ENCODE results near the gene IL5.
"Not testable (repeated sequence)": the region's sequence is repeated elsewhere in the genome, so short reads cannot be mapped to it uniquely, and the experiment has no call there.

The IL5 gene

DNA sequence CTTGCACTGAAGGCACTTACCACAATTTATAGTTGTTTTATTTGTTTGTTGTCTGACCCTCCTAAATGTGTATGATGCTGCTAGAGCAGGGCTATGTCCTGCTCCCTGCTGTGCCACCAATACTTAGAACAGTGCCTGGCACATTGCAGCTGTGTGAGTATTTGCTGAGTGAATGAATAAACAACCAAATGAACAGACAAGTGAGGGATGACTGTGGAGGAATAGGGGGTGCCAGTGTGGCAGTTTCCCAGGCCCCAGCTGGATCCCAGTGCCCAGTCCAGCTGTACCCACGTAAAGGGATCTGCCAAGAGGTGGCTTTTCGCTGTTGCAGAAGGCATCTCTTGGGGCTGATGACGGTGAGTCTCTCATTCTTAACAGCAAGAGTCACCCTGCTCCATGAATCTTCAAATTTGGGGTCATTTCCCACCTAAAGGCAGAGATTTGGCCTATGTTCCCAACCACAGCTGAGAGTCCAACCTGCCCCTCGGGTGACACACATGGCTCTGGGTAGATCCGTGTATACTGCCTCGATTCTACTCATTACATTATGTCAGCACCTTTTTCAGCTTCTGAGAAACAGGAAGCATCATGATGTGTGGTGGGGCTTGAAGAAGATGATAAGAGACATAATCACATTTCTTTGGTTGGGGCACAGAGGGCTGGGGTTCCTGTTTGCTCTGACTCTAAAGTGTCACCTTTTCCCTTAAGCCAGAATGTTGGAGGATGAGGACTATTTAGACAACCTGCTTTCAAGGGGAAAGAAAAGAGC lies 14.3 kb downstream of the IL5 start:
- no peak for DNase-seq

DNA sequence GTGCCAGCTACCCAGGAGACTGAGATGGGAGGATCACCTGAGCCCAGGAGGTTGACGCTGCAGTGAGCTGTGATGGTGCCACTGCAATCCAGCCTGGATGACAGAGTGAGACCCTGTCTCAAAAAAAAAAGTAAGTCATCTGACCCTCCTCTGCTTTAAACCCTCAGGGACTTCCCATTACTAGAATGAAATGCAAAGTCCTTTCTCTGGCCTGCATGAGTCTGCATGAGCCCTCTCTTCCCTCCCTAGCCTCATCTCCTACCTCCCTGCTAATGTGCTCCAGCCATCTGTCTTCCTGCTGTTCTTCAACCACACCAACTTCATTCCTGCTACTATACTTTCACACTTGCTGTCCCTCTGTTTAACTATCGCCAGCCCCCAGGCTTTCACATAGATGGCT lies 15.3 kb downstream of the IL5 start:
- DNase-seq = no peak

DNA sequence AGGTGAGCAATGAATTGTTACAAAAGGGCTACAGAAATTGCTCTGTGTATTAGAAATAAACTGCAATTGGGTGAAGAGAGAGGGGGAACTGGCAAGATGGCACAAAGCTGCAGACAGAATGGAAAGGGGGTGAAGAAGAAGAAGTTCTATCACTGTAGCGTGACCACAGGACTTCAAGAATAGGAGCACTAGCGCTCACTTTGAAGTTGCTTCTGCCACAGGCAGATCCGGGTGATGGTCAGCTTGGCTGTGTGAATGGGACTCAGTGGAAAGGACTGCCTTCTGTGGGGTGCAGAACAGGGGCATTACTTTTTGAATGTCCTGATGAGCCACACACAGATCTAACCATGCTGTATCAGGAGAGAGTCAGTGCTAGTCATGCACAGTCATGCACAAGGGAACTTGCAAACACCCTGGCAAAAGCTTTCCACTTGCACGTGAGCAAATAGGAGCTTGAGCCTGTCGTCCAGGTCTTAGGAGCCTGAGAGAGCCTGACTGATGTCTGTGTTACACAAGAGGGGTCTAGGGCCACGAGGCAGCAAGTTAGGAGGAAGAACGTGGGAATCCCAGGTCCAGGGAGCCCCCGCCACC lies 16.3 kb downstream of the IL5 start:
- DNase-seq = no peak

DNA sequence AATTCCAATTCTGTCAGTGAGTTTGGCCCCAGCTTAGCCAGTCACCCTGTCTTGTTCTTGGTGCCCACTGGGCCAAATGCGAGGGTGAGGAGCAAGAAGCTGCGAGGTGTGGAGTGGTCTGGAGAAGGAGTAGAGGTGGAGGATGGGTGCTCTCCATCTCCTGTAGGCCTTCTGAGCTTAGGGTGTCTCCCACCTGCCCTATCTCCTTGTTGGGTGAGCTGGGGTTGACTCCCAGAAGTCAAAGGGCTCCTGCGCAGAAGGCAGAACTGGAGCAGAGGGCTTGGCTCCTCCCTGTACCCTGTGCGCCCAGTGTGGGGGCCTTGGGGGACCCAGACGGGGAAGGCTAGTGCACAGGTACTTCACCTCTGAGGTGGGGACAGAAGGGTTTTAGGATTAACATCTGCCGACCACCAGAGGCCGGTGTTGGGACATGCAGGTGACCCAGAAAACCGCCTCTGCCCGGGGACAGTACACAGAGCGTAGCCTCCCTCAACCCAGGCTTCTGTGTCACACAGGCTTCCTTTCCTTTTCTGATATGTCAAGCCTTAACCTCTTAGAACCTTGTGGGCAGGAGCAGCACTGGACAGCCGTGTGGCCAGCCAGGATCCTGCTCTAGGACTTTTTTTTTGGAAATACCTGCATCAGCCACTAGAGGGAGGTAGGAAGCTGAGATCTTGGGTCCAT lies 16.9 kb downstream of the IL5 start:
- no peak for DNase-seq

DNA sequence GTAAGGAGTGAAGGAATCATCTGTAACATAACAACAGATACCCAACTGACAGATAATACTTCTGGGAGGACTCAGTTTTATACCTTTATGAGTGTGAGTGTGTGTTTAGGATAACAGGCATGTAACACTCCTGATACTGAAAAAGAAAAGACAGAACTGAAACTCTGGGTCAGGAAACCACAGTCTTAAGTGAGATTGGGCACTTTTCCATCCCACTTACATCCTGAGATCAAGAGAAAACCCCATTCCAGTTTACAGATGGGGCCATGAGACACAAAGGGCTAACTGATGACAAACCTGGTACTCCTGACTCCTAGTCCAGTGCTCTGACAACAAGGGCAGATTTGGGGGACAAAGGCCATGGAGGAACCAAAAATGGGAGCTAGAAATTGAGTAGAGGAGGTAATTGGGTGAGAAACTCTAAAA lies 18.0 kb downstream of the IL5 start:
- DNase-seq = no peak

DNA sequence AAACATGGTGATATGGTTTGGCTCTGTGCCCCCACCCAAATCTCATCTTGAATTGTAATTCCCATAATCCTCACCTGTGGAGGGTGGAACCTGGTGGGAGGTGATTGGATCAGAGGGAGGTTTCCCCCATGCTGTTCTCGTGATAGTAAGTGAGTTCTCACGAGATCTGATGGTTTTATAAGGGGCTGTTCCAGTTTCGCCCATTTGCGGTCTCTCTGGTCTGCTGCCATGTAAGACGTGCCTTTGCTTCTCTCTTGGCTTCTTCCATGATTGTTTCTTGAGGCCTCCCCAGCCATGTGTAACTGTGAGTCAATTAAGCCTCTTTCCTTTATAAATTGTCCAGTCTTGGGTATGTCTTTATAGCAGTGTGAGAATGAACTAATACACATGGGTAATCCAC lies 18.4 kb downstream of the IL5 start:
- DNase-seq = not testable (repeated sequence)

DNA sequence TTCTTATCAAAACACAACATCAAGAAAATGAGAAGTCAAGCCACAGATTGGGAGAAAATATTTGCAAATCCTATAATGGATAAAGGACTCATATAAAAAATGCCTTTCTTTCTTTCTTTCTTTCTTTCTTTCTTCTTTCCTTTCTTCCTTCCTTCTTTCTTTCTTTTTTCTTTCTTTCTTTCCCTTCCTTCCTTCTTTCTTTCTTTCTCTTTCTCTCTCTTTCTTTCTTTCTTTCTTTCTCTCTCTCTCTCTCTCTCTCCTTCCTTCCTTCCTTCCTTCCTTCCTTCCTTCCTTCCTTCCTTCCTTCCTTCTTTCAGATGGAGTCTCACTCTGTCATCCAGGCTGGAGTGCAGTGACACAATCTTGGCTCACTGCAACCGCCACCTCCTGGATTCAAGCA lies 21.3 kb downstream of the IL5 start:
- not testable (repeated sequence) for DNase-seq

DNA sequence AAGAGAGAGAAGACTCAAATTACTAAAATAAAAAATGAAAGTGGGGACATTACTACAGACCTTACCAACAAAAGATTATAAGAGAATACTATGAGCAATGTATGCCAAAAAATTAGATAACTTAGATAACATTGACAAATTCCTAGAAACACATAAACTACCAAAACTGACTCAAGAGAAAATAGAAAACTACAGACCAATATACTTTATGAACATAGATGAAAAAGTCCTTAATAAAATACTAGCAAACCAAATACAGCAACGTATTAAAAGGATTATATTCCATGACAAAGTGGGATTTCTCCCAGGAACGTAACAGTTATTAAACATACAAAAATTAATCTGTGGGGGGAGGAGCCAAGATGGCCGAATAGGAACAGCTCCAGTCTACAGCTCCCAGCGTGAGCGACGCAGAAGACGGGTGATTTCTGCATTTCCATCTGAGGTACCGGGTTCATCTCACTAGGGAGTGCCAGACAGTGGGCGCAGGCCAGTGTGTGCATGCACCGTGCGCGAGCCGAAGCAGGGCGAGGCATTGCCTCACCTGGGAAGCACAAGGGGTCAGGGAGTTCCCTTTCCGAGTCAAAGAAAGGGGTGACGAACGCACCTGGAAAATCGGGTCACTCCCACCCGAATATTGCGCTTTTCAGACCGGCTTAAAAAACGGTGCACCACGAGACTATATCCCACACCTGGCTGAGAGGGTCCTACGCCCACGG lies 29.5 kb downstream of the IL5 start:
- DNase-seq = not testable (repeated sequence)

DNA sequence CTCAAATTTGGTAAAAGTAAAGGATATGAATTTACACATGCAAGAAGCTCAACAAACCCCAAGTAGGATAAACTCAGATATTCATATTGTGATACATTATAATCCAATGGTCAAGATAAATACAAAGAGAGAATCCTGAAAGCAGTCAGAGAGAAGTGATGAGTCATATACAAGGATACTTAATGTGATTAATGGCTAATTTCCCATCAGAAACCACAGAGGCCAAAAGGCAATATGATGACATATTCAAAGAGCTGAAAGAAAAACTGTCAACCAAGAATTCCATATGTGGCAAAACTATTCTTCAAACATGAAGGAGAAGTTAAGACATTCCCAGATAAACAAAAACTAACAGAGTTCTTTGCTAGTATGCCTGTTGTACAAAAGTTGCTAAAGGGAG lies 33.2 kb downstream of the IL5 start:
- DNase-seq = no peak

DNA sequence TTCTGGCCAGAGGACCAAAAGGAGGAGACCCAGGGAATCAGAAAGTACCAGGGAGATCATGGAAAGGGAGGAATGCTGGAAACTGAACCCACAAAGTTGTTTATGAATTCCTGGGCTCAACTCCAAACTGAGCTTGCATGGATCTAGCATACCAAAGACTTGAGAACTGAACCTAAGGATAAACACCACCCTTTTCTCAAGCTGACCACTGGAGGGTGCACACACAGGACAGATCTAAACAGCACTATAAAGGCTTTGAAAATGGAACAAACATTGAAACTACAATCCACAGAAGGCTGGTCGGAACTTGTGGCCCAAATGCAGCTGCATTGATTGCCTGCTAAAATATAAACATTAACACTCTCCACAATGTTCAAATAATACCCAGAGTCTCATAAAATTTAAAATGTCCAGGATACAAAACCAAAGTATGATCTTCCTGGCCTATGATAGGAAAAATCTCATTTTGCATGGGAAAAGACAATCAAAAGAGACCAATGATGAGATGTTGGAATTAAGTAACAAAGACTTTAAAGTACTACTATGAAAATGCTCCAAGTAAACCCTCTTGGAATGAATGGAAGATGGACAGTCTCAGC lies 37.1 kb downstream of the IL5 start:
- peak; percentile 9 for DNase-seq

DNA sequence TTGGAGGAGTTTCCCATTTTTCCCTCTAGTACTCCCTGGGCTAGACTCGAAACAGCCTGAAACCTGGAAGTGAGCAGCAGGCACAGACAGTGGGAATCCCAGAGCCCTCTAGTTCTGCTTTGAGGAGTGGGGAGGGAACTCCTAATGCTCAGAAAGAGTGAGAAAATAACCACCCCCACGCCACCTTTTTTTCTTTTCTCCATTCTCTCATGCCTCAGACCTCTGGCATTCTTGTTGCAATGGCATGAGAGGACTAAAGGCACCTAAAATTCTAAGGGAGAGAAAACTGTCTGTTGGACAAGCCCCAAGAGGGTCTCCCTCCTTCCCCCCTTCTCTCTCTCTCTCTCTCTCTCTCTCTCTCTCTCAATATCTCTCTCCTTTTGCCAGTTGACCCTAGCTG lies 37.7 kb downstream of the IL5 start:
- no peak for DNase-seq

DNA sequence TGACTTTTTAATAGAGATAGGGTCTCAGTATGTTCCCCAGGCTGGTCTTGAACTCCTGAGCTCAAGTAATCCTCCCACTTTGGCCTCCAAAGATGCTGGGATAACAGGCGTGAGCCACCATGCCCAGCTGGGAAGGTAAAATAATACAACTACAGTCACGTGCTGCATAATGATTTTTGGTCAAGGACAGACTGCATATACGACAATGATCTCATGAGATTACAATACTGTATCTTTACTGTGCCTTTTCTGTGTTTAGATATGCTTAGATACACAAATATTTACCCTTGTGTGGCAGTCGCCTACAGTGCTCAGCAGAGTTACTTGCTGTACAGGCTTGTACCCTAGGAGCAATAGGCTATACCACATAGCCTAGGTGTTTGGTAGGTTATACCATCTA lies 38.6 kb downstream of the IL5 start:
- DNase-seq = no peak

DNA sequence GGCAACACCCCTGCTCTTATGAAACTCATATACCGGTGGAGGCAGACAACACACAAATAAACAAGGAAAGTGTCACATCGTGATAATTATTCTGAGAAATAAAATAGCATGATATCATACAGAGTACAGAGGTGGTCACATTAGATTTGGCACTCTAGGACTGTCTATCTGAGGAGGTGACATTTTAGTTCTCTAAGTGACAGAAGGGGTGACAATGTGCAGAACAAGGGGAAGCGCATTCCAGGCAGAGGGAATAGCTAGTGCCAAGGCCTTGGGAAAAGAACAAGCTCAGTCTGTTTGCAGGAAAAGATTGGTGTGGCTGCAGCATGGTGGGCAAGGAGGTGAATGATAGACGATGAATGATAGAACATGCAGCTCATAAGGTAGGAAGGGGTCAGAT lies 40.1 kb downstream of the IL5 start:
- DNase-seq = no peak

DNA sequence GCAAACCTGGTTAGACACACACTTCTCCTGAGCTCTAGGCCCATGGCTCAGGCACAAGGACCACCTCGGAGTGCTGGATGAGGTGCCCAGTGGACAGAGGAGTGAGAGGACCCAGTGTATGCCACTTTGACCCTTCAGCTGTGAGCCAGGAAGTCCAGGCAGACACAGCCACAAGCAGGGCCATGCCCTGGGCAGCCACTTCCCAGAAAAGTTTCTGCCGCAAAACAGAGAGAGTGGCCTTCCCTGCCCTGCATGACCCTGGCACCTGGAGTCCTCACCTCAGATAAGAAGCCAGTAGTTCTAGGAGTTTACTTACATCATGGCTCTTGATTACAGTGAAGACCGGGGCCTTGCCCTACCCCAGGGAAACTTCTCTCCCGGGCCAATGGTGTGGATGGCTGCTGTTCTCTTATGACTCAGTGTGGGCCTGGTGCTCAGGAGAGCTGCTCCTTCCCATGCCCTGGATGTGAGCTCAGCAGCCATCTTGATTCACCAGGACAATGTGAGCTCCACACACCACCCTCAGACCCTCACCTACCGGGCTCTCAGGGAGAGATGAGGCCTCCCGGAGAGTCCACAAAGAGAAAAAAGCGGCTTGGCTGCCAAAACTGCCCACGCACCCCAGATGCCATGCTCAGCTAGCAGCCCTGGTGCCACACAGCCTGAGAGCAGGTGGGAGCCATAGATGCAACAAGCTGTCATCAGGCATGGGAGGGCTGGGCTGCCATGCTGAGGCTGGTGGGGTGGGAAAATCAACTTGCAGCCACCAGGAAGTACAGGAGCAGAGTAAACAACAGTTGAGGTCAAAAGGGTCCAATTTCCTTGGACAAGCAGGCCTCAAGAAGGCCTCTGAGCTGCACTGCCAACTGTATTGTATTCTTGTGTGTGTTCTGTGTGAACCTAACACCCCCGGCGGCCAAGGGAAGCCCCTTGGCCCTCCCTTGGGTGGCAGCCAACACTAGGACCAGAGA lies 41.1 kb downstream of the IL5 start:
- no peak for DNase-seq

DNA sequence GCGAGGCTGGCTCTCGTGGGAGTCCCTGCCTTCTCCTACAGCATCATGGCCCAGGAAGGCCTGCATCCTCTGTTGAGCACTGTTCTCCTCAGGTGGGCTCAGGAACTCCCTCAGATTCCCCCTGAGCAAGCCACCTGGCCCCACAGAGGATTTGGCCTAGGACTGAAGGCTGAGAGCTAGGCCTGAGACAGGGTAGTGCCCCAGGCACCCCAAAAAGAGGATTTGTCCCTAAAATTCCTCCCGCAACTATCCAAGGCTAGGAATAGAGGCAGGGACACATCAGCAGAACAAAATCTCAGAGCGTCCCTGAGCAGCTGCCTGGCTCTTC lies 41.7 kb downstream of the IL5 start:
- DNase-seq = no peak

DNA sequence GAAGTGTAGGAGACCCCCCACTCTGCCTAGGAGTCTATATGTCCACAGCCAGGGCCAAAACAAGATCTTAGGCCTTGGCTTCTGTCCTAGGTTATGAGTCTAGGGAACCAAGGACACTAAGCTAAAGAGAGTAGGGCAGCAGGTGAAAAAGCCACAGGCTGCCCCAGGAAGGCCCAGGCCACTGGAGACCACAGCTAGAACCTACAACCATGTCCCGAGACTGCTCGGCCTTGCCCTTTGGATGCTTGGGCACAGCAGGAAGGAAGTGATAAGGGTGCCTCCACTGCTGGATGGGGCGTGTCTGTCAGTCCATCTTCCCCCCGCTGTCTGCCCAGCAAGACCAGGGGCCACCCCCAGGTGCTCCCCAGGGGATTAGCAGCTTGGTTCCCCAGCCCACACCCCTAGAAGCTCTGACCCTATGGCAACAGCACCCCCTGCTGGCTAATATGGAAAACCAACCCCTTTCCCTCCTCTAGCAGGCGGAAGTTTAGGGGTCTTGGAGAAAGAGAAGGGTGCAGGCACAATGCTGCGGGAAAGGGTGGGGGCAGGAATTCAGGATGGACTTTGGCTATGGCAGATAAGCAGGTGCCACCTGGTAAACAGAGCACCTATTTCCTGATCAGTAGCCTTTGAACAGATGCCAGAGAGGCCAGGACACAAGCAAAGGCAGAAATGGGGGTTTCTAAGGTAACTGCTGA lies 42.2 kb downstream of the IL5 start:
- no peak for DNase-seq

DNA sequence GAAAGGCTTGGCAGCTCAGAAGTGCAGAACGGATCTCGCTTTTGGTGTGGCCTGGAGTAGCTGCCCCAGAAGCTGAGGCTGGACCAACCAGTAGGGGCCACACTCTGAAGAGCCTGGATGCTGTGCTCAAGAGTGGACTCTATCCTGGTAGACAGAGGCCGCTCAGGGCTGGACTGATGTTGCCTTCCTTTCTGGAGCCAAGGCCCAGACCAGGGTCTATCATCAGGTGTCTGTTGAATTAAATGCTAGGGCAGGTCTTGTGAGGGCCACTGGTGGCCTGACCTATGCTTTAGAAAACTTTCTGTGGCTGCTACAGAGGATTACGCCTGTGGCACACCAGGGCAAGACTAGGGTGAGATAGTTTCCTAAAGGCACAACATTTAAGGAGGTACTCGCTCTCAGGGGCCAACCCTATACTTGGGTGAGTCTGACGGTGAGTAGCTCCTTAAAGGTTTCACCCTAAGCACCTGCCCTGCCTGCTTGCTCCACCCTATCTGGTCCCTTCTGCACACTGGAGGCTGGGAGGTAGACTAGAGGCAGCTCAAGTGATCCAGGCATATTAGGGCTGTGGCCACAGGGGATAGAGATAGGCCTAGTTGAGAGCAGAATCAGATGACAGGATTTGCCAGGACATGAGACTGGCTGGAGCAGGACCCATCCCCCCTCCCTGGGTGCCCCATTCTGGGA lies 42.9 kb downstream of the IL5 start:
- no peak for DNase-seq

DNA sequence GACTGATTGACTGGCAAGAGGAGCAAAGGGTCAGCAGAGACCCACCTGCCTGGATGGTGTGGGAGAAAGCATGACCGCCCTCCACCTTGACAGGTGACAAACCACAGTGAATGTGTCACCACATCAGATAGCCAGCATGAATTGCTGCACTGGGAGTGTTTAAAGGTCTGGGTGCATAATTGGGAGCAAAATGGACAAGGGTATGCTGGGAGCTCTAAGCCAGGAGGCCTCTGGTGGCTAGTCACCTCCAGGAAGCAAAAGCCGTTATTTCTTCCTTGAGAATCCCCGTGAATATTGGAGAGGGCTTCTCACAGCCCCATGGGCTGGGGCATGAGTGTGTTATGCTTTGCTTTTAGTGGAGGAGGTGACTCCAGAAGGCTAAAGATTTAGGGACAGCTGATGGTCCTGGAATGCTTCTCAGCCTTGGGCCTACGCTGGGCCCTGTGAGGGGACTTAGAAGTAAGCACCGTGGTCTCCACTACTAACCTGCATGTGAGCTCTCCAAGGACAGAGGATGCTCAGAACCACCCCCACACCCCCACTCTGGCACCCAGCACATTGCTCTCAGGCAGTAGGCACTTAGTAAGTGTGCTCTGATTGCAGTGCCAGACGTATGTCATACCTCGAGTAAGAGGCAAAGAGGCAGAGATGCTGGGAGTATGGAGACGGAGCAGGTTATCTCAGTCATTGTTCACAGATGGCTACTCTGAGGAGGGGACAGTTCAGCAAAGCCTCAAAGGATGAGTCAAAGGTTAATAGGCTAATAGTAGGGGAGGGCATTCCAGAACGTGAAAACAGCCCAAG lies 43.7 kb downstream of the IL5 start:
- DNase-seq = no peak

DNA sequence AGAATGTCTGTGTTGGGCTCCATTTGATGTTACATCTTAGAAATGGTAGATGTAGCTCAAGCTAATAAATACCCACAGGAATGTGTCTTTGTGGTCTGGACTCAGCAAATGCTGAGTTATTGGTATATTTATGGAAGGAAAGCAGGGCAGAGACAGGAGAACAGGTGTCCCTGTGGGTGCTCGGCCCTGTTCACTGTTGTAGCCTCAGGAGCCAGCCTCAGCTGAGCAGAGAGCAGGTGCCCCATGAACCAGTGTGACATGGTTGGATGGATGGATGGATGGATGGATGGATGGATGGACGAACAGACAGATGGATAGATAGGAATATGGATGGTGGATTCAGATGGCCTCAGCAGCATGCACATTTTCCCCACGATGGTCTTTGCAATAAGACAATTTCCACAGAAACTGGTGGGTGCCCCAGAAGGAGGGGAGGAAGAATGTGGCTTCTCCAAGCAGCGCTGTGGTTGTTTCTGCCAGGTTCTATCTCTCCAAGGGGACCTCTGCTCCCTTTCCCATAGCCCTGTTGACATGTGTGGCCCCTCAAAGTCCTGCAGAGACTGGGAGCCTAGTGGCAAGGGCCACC lies 44.5 kb downstream of the IL5 start:
- no peak for DNase-seq

DNA sequence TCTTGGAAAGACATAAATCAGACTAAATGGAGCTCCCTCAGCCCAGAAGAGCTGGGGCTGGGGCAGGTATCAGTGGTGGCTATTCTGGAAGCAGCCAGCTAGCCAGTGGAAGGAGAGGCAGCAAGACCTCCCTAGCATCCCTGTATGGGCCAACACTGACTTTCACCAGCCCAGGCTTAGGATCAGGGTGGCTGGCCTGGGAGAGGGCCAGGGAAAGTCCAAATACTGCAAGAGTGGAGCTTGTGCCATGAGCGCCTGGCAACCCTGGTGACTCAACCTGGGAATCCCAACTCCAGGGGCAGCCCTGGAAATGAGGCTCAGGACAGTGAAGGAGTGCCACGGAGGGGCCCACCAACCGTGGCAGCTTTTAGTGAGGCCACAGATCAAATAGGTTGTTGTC lies 45.2 kb downstream of the IL5 start:
- DNase-seq = no peak
